Type B pancreatic cell (in vitro differentiated cells): ENCODE data around the gene CARM1. TPM values are rescaled to one million over a fixed set of nuclear protein-coding genes. Genes with fewer than 3 reads are reported as not detected.
"Not testable (repeated sequence)": the region's sequence is repeated elsewhere in the genome, so short reads cannot be mapped to it uniquely, and the experiment has no call there.

ENCODE experiments used
- DNase-seq: peaks from one replicate; pipeline ENCODE4 v3.0.0; 2021; ENCODE audit warnings: mixed read lengths; ENCODE audit not compliant: unreplicated experiment; ENCODE audit errors: extremely low spot score
- H3K27ac Mint-ChIP-seq: 2 replicates; pipeline ENCODE4 v1.8.0; 2021; ENCODE audit warnings: mild to moderate bottlenecking, mixed read lengths
- H3K27me3 Mint-ChIP-seq: 2 replicates; pipeline ENCODE4 v1.8.0; 2021; ENCODE audit warnings: mixed read lengths
- H3K36me3 Mint-ChIP-seq: 2 replicates; pipeline ENCODE4 v1.8.0; 2021; ENCODE audit warnings: mixed read lengths
- H3K4me1 Mint-ChIP-seq: one replicate; pipeline ENCODE4 v1.8.0; 2021; ENCODE audit warnings: mixed read lengths; ENCODE audit not compliant: unreplicated experiment
- H3K4me3 Mint-ChIP-seq: 2 replicates; pipeline ENCODE4 v1.8.0; 2021; ENCODE audit warnings: mild to moderate bottlenecking, mixed read lengths
- H3K9me3 Mint-ChIP-seq: 2 replicates; pipeline ENCODE4 v1.8.0; 2021; ENCODE audit warnings: mixed read lengths
- CTCF ChIP-seq: fragments of 200-600 bp; sonication (generic); conservative IDR thresholded peaks from 2 replicates; pipeline ENCODE4 v1.5.0; 2021; ENCODE audit warnings: antibody characterized with exemption, mild to moderate bottlenecking
- total RNA-seq: library from RNA; stranded (reverse); gene quantifications from 2 replicates; pipeline ENCODE4 v1.2.1, GENCODE V29; 2021; ENCODE audit warnings: low replicate concordance

Gene CARM1
- total RNA-seq, 1 donor from 2014 or later: 81.9 TPM

DNA sequence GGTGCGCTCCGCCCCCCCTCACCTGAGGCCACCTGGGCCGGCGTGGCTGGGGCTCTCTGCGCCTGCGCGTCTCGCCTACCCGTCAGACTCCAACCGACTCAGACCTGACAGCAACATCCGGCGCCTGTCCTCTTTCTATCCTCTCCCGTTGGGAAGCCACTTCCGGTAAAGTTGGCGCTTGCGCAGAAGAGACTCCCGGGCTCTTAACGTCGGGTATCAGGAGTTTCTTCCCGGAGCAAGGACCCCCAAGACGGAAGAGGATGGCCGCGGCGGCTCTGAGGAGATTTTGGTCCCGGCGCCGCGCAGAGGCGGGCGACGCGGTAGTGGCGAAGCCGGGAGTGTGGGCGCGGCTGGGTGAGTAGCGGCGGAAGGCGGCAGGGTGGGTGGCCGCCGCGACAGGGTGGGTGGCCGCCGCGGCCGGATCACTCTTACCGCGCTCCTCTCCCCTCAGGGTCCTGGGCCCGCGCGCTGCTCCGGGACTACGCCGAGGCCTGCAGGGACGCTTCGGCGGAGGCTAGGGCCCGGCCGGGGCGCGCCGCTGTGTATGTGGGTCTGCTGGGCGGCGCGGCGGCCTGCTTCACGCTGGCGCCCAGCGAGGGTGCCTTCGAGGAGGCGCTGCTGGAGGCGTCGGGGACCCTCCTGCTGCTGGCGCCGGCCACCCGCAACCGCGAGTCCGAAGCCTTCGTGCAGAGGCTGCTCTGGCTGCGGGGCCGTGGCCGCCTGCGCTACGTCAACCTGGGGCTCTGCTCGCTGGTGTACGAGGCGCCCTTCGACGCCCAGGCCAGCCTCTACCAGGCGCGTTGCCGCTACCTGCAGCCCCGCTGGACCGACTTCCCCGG is 57.4 kb downstream of the CARM1 start, which contains the start of the genes TIMM29 and YIPF2:
Gene TIMM29, plus strand, starts transcription at position 249 of the 839 bp plus-strand sequence. Its CDS starts 12 bp downstream, at position 261.
Gene YIPF2, minus strand, starts transcription at position 77 of the 839 bp plus-strand sequence. CDS start 229 bp downstream, outside the sequence.
- peaks cover 7% of the 10 kb centered on the region for H3K36me3 Mint-ChIP-seq
- TF ChIP-seq CTCF: no peak

DNA sequence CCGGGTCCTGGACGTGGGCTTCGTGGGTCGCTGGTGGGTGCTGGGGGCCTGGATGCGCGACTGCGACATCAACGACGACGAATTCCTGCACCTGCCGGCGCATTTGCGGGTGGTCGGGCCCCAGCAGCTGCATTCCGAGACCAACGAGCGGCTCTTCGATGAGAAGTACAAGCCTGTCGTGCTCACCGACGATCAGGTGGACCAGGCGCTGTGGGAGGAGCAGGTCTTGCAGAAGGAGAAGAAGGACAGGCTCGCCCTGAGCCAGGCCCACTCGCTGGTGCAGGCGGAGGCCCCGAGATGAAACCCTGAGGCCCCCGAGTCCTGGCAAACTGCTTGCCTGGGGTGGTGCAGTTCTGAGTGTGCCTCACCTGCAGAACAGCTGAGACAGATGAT is 58.0 kb downstream of the CARM1 start:
- Mint-ChIP-seq H3K9me3 (no peaks in the 10 kb centered on the region), H3K27ac (peak overlapping the region; percentile 75), H3K27me3 (no peaks in the 10 kb centered on the region), H3K4me1 (peaks cover 9% of the 10 kb centered on the region), H3K4me3 (peak overlapping the region; percentile 87), H3K36me3 (peaks cover 7% of the 10 kb centered on the region)
- DNase-seq: no peak
- TF ChIP-seq CTCF: no peak

More for the DNA sequence above, 57.4 kb downstream of the CARM1 start, which contains the start of the genes TIMM29 and YIPF2:
- peaks cover 9% of the 10 kb centered on the region for H3K4me1 Mint-ChIP-seq
- H3K27me3 Mint-ChIP-seq: no peaks in the 10 kb centered on the region
- DNase-seq: peak; percentile 96
- peak within 1 kb of the TSS; percentile 94 for H3K27ac Mint-ChIP-seq
- H3K4me3 Mint-ChIP-seq: peak within 1 kb of the TSS; percentile 96
- H3K9me3 Mint-ChIP-seq: no peaks in the 10 kb centered on the region

DNA sequence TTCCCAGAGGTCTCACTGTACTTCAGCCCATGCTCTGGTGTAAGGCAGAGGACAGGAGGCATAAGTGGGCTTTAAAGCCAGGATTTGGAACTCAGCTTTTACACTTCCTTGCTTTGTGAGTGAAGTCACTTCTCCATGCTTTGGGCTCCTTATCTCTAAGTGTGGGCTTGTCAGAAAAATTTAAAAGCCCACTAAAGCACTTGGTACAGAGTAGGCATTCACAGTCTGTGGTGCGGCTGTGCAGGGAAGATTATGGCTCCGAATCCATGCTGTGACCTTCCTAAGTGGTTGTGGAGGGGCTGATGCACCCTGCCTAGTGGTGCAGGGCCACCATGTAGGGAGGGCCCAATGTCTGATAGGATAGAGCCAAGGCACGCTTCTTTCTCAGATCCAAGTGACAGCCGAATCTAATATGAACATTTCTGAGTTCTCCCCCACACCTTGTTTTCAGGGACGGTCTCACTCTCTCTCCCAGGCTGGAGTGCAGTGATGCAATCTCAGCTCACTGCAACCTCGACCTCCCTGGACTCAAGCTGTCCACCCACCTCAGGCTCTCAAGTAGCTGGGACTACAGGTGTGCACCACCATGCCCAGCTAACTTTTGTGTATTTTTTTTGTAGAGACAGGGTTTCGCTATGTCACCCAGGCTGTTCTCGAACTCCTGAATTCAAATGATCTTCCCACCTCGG is 64.2 kb downstream of the CARM1 start:
- Mint-ChIP-seq H3K4me3 (no peak overlapping the region), H3K9me3 (no peaks in the 10 kb centered on the region), H3K4me1 (peaks cover 4% of the 10 kb centered on the region), H3K27ac (peak overlapping the region; percentile 48), H3K36me3 (peaks cover 2% of the 10 kb centered on the region), H3K27me3 (no peaks in the 10 kb centered on the region)
- no peak for DNase-seq
- TF ChIP-seq CTCF: no peak

GRCh38 chr19:10936661-10937084 is 65.3 kb downstream of the CARM1 start:
- H3K4me1 Mint-ChIP-seq: peaks cover 4% of the 10 kb centered on the region
- no peaks in the 10 kb centered on the region for H3K27me3 Mint-ChIP-seq
- peak overlapping the region; percentile 71 for H3K4me3 Mint-ChIP-seq
- TF ChIP-seq CTCF: peak; percentile 82
- H3K27ac Mint-ChIP-seq: peak overlapping the region; percentile 81
- no peak for DNase-seq
- H3K36me3 Mint-ChIP-seq: no peaks in the 10 kb centered on the region
- no peaks in the 10 kb centered on the region for H3K9me3 Mint-ChIP-seq

GRCh38 chr19:10941649-10942048 is 70.3 kb downstream of the CARM1 start:
- H3K4me3 Mint-ChIP-seq, DNase-seq, H3K36me3 Mint-ChIP-seq, H3K27me3 Mint-ChIP-seq, H3K9me3 Mint-ChIP-seq: not testable (repeated sequence)
- peaks cover 11% of the 10 kb centered on the region for H3K4me1 Mint-ChIP-seq
- peak overlapping the region; percentile 78 for H3K27ac Mint-ChIP-seq

DNA sequence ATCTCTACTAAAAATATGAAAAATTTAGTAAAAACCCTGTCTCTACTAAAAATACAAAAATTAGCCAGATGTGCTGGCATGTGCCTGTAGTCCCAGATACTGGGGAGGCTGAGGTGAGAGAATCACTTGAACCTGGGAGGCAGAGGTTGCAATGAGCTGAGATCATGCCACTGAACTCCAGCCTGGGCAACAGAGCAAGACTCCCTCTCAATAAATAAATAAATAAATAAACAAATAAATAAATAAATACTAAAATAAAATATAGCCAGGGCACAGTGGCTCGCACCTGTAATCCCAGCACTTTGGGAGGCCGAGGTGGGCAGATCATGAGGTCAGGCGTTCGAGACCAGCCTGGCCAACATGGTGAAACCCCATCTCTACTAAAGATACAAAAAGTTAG is 72.1 kb downstream of the CARM1 start:
- not testable (repeated sequence) for H3K36me3 Mint-ChIP-seq, H3K27ac Mint-ChIP-seq, DNase-seq, H3K9me3 Mint-ChIP-seq, H3K4me3 Mint-ChIP-seq, H3K27me3 Mint-ChIP-seq
- peaks cover 12% of the 10 kb centered on the region for H3K4me1 Mint-ChIP-seq
